Measurements from ENCODE around the gene PTPRN2.
"Not testable (repeated sequence)": the region's sequence is repeated elsewhere in the genome, so short reads cannot be mapped to it uniquely, and the experiment has no call there.

The PTPRN2 gene

DNA sequence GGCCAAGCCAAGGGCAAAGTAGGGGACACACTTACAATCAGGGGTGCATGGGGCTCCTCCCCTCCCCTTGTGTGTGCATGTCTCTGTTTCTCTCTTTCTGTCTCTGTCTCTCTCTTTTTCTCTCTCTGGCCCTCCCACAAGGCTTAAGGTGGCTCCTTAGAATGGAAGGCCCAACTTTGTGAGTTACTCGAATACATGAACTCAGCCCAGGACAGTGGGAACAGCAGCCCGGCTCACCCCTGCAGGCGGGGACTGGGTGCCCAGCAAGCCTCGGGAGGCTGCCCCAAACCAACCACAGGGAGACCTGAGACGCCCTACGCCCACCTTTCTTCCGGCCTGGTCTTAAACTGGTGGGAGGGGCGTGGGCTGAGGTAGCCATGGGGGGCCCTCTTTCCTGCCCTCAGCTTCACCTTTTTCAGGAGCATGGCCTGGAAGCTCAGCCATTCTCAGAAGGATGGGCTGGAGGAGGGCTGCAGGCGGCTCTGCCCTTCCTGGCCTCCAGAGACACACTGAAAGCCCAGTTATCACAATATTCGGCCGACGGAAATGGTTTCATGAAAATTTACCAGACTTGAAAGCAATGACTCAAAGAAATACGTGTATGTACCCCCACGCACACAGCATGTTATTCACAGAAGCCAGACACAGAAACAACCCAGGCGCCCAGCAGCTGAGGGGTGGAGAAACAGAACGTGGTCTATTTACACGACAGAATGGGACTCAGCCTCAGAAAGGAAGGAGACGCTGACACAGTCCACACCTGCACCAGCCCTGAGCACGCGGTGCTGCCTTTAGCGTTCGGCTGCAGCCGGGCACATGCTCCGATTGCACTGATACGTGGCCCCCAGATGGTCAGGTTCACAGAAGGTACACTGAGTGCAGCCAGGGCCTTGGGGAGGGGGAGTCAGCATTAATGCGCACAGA, 229.5 kb downstream of the PTPRN2 start:
- DNase-seq: no peak

DNA sequence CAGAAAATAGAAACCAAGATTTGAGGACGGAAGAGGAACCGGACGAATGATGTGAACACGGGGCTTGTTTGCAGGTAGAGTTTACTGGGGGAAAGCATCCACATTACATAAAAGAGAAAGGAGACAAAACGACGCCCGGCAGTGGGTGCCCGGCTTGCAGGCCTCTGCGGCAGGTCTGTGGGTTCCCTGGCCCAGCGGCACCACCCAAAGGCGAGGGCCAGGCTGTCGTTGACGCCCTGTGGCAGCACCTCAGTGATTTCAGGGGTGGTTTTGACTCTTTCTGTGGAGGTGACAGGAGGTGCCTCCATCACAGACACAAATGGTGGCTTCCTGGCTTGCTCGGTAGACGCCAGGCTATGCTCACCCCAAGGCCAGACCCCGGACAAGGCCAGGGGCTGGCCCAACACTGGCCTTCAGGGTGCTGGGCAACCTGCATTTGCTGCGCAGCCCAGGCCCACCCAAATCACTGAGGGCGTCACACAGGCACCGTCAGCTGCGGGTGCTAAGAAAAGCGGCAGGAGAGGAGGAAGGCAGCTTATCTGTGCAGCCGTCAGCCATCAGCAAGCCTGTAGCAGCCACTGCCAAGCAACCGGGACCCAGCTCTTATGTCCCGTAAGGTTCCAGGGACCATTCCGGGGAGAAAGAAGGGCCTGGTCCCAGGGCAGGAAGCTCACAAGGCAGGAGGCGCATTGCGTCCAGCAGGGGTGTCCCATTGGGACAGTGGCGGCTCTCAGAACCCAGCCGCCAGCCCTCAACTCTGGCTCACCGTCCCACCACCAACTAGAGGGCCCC, 230.3 kb downstream of the PTPRN2 start:
- no peak for DNase-seq

DNA sequence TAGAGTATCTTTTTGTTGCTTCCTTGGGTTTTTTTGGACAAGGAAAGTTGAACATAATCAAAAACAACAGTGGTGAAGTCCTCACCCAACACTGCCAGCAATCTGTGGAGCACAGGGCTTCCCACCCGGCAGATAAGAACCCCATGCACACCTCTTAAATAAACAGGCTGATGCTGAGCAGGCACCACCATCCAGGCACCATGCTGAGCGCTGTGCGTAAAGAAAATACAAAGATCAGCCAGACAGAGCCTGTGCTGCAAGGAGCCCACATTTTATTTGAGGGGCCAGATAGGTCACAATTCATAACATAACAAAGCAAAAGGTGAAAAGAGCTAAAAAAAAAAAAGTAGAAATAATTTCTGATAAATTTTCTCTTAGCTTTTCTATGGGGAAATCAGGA, 231.2 kb downstream of the PTPRN2 start:
- DNase-seq: no peak

DNA sequence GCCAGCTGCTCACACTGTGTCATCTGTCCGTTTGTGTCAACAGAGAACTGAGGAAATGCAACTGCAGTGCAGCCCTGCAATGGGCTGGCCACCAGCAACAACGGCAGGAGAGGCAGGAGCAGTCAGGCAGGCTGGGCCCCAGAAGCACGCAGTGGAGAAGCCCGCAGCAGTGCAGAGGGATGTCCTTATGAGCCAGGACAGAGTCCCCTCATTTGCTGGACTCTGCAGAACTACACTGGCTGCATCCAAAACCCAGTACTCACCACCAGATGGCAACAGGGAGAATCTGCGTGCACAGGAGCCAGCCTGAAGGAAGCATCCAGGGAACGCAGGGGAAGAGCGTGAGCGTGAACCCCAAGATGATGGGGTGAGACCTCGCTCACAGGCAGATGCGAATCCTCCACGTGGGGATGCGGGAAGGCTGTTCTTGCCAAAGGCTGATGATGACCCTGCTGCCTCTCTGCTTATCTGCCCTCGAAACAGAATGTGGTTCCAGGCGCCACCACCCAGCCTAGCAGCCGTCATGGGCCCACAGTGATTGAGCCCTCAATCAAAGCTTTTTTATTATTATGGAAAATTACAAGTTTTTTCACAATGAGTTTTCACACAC, 232.1 kb downstream of the PTPRN2 start:
- no peak for DNase-seq

DNA sequence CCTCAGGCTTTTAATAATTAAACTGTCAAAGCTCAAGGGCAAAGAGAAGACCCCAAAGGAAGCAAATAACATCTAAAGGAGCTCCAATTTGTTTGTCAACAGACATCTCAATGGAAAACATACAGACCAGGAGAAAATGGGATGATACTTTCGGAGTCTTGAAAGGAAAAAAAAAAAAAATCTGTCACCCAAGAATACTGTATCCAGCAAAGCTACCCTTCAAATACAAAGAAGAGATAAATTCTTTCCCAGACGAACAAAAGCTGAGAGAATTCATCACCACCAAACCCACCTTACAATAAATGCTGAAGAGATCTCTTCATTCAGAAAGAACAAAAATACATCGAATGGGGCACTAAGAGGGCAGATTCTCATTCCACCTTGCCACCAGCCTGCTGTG, 232.8 kb downstream of the PTPRN2 start:
- no peak for DNase-seq

DNA sequence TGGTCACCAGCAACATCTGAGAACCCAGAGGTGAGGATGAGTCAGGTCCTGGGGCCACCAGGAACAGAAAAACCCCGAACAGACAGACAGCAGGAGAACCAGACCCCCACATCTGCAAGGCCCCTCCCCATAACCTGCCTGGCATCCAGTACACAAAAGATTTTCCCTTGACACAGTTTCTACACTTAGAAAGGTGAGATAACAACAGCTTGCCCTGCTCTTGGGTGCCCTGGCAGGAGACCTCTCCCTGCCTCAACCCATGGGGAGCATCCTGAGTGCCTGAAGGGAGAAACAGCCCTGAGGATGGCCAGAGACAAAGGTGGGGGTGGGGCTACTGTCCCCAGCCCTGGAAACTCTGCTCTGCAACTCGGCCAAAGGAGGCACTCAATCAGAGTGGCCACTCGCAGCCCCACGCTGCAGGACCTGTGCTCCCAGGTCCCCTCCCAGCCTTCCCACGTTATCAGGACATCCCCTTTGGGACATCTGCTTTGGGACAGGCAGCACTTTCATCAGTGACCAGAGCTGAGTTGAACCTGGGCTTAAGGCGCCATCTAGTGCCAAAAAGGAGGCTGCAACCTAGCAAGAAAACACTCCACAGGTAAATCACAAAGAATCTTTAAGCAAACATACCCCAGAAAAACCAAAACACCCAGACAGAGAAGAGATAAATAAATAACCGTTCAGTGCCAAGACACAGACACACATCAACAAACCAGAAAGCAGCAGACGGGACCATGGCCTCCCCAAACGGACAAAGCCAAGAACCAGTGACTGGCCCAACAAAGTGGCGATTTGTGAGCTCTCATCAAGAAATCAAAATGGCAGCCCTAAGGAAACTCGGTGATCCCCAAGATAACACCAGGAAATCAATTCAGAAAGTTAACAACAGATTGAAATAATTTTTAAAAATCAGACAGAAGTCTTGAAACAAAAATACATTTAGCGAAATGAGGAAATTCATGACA, 233.7 kb downstream of the PTPRN2 start:
- peak; percentile 13 to 28 for DNase-seq

DNA sequence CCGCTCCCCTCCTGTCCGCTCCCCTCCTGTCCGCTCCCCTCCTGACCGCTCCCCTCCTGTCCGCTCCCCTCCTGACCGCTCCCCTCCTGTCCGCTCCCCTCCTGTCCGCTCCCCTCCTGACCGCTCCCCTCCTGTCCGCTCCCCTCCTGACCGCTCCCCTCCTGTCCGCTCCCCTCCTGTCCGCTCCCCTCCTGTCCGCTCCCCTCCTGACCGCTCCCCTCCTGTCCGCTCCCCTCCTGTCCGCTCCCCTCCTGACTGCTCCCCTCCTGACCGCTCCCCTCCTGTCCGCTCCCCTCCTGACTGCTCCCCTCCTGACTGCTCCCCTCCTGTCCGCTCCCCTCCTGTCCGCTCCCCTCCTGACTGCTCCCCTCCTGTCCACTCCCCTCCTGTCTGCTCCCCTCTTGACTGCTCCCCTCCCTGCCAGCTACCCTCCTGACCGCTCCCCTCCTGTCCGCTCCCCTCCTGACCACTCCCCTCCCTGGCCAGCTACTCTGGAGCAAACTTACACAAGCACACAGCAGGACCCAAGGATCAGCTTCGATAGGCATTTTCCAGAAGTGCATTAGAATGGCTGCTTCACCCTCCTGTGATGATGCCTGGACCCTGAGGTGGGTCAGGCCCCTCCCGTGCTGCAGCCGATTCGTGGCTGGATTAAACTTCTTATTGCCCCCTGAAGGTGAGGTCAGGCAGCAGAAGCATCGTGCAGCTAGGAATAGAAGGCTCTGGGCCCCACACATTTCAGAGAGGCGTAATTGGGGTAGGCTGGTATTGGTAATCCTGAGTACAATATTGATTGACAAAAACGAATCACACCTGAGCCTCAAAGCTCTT, 235.5 kb downstream of the PTPRN2 start:
- not testable (repeated sequence) for DNase-seq

DNA sequence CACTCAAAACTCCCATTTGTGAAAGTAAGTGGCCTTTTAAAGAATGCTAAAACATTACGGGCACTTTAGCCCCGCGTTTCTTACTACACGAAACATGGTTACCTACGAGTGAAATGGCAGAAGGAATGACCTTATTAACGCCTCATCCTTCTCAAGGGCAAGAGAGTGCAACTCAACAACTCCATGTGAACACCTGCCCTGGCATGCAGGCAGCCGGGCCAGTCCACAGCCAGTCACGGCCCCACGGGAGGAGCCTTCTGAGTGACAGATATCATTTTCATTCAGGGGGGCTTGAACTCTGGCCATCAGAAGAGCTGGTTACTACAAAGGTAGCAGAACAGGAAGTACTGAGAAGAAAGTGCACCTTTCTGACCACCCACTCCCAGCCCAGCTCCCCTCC, 236.1 kb downstream of the PTPRN2 start:
- DNase-seq: no peak

DNA sequence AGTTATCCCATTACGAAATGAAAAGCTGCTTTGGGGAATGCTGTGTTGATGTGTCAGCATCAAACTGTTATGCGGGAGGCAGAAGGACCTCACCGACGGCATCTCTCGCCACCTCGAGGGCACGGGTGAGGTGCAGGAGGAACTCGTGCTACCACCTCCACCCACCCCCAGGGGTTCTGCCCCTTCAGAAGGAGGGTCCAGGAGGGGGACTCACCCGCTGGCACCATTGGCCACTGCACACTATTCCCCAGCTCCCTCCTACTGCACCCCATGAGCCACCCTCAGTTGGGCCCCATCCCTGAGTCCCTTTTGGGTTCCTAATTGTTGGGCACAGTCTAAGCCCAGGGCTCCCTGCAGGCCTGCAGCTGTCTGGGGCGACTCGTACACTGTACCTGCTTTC, 236.6 kb downstream of the PTPRN2 start:
- DNase-seq: no peak

DNA sequence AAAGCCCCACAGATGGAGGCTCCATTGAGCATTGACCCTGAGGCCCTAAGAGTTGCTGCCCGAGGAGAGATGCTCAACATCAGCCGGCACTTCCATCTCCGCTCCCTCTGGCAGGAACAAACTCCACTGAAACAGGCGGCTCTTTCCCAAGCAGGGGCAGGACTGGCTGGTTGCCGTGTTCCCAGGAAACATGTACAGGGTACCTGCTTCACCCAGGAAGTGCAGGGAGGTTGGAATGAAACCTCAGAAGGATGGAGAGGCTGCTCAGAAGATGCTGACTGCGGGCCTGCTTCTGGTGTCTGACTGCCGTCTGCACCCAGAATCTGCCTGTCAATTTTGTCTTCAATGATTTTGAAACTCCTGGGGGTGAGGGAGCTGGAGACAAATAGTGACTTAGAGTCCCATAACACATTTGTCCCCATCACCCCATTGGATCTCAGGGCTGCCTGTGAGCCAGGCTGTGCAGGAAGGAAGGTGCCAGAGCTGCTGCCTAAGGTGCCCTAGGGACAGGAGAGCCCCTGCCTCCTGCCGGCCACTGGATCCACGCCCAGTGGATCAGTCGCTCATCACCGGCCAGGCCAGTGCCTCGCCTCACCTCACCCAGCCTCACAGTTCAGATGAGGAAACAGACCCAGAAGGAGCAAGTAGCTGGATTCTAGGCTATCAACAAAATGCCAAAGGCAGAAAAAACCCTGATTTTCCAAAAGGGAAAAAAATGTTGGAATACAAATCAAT, 237.3 kb downstream of the PTPRN2 start:
- DNase-seq: no peak

DNA sequence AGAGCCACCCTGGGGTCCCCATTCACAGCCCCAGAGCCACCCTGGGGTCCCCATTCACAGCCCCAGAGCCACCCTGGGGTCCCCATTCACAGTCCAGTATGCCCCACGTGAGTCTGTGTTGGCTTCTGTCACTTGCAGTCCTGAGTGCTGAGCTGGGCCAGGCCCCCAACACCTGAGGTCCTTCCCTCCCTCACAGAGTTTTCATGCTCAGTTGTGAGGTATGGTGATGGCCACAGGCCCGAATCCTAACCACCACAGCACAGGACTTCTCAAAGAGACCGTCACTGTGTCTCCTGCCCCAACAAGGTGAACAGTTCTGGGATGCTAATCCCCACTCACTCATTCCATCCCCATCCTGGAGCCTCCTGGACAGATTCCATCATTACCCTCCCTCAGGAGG, 239.2 kb downstream of the PTPRN2 start:
- DNase-seq: no peak

DNA sequence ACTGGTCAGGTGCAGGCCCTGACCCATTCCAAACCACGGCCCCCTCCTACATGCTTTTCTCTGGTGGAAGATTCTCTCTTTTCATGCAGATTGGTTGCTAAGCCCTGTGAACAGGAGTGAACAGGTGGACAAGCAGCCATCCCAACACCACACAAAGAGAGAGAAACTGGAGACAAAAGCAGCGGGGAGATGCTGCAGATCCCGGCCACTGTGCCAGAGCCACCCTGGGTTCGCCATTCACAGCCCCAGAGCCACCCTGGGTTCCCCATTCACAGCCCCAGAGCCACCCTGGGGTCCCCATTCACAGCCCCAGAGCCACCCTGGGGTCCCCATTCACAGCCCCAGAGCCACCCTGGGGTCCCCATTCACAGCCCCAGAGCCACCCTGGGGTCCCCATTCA, 239.6 kb downstream of the PTPRN2 start:
- DNase-seq: not testable (repeated sequence)

DNA sequence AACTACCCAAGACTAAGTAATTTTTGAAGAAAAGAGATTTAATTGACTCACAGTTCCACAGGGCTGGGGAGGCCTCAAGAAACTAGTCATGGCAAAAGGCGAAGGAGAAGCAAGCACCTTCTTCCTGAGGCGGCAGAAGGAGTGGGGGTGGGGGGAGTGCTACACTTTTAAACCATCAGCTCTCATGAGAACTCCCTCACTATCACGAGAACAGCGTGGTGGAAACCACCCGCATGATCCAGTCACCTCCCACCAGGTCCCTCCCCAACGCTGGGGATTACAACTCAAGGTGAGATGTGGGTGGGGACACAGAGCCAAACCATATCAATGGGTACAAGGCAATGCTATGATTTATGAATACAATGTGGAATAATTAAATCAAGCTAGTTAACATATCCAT, 241.9 kb downstream of the PTPRN2 start:
- DNase-seq: no peak

DNA sequence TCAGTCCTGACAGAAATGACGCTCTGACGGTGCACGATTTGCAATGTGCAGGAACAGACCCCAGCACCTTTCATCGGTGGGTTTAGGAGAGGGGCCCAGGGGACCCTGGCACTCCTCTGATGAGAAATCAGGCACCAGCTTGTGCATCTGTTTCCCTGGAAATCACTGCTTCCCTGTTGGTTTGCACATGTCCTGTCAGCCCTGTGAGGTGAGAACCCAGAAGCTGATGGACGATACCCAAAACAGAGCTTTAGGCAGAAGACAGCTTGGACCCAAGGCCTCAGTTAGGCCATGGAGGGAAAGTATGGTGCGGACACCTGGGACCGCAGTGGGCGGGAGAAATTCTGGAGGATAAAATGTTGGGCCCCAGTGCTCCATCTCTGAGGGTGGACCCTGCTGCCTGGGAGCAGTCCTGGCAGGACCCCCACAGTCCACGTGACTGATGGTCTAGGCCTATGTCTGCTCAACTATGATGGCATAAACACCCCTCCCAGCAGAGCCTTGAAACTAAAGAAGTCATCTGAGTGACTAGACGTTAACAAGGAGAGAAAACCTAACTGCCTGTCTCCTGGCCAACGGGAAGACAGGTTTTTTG, 242.8 kb downstream of the PTPRN2 start:
- DNase-seq: no peak

DNA sequence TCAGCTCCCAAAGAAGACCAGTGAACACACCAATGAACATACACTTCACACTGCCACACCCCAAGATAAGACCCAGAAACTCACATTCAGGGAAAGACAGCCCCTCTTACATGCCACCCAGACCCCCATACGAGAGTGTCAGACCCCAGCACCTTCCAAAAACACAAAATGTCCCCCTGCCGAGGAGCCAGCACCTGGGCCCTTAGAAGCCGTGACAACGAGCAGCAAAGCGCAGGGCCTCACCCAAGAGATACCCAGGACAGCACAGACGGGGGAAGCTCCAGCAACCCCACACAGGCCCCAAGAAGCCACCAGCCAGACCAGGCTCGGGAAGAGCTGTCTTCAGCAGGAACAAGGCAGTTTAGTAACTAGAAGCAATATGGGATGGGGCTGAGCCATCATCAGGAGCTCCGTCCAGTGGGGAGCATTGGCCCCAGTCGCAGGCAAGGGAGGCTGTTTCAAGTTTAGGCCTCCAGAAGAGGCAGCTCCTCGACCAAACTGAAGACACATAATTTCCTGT, 243.6 kb downstream of the PTPRN2 start:
- DNase-seq: no peak

DNA sequence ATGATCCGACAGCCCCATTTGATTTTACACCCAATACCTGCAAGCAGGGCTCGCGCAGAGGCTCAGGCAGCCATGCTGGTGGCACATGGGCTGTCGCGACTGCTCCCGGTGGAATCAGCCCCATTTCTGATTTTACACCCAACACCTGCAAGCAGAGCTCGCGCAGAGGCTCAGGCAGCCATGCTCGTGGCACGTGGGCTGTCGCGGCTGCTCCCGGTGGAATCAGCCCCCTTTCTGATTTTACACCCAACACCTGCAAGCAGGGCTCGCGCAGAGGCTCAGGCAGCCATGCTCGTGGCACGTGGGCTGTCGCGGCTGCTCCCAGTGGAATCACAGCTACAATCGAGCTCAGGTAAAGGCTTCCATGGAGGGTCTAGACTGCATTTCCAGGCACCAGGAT, 244.1 kb downstream of the PTPRN2 start:
- no peak for DNase-seq

DNA sequence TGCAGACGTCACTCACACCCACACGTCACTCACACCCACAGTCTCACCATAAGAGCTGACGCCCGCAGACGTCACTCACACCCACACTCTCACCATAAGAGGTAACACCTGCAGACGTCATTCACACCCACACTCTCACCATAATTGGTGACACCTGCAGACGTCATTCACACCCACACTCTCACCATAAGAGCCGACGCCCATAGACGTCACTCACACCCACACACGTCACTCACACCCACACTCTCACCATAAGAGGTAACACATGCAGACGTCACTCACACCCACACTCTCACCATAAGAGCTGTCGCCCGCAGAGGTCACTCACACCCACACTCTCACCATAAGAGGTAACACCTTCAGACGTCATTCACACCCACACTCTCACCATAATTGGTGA, 246.5 kb downstream of the PTPRN2 start:
- not testable (repeated sequence) for DNase-seq

DNA sequence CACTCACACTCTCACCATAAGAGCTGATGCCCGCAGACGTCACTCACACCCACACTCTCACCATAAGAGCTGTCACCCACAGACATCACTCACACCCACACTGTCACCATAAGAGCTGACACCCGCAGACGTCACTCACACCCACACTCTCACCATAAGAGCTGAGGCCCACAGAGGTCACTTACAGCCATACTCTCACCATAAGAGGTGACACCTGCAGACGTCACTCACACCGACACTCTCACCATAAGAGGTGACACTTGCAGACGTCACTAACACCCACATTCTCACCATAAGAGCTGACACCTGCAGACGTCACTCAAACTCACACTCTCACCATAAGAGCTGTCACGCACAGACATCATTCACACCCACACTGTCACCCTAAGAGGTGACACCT, 250.7 kb downstream of the PTPRN2 start:
- not testable (repeated sequence) for DNase-seq

DNA sequence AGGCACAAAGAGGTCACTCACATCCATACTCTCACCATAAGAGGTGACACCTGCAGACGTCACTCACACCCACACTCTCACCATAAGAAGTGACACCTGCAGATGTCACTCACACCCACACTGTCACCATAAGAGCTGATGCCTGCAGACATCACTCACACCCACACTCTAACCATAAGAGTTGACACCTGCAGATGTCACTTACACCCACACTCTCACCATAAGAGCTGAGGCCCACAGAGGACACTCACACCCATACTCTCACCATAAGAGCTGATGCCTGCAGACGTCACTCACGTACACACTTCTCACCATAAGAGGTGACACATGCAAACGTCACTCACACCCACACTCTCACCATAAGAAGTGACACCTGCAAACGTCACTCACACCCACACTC, 255.1 kb downstream of the PTPRN2 start:
- not testable (repeated sequence) for DNase-seq

DNA sequence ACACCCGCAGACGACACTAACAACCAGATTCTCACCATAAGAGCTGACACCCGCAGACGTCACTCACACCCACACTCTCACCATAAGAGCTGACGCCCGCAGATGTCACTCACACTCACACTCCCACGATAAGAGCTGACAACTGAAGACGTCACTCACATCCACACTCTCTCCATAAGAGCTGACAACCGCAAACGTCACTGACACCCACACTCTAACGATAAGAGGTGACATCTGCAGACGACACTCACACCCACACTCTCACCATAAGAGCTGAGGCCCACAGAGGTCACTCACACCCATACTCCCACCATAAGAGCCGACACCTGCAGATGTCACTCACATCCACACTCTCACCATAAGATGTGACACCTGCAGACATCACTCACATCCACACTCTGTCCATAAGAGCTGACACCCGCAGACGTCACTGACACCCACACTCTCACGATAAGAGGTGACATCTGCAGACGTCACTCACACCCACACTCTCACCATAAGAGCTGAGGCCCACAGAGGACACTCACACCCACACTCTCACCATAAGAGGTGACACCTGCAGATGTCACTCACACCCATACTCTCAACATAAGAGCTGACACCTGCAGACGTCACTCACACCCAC, 255.7 kb downstream of the PTPRN2 start:
- not testable (repeated sequence) for DNase-seq
